GM21526 (cell line): ENCODE measurements around the gene ANKRD65.
"Not testable (repeated sequence)": the region's sequence is repeated elsewhere in the genome, so short reads cannot be mapped to it uniquely, and the experiment has no call there.

ENCODE experiments used
- ATAC-seq: cut with Tn5 transposase; IDR thresholded peaks from one replicate; pipeline ENCODE4 v1.9.1; 2021; ENCODE audit warnings: moderate library complexity; ENCODE audit not compliant: unreplicated experiment, low FRiP score

Gene ANKRD65

GRCh38 chr1:1421147-1421906 lies at the start of gene ANKRD65:
Gene ANKRD65, minus strand, starts transcription at chr1:1421276. Its CDS starts 271 bp downstream, at chr1:1421005.
- ATAC-seq, result no peak

GRCh38 chr1:1468196-1468985 lies 47.3 kb upstream of the ANKRD65 start:
- not testable (repeated sequence) for ATAC-seq

GRCh38 chr1:1463312-1463711 lies 42.2 kb upstream of the ANKRD65 start:
- no peak for ATAC-seq

GRCh38 chr1:1462318-1462966 lies 41.4 kb upstream of the ANKRD65 start:
- no peak for ATAC-seq

GRCh38 chr1:1461721-1462317 lies 40.7 kb upstream of the ANKRD65 start:
- no peak for ATAC-seq

GRCh38 chr1:1460540-1461130 lies 39.6 kb upstream of the ANKRD65 start:
- no peak for ATAC-seq

GRCh38 chr1:1459711-1460110 lies 38.6 kb upstream of the ANKRD65 start:
- not testable (repeated sequence) for ATAC-seq

GRCh38 chr1:1459156-1459555 lies 38.1 kb upstream of the ANKRD65 start:
- not testable (repeated sequence) for ATAC-seq

- not testable (repeated sequence) for ATAC-seq
Observed at GRCh38 chr1:1456683-1457255, 35.7 kb upstream of the ANKRD65 start.

GRCh38 chr1:1455934-1456333 lies 34.9 kb upstream of the ANKRD65 start:
- ATAC-seq, result not testable (repeated sequence)

- no peak for ATAC-seq
Observed at GRCh38 chr1:1455366-1455884, 34.3 kb upstream of the ANKRD65 start.

- not testable (repeated sequence) for ATAC-seq
Observed at GRCh38 chr1:1454286-1455056, 33.4 kb upstream of the ANKRD65 start.

GRCh38 chr1:1452882-1453281 lies 31.8 kb upstream of the ANKRD65 start:
- ATAC-seq, result no peak

- not testable (repeated sequence) for ATAC-seq
Observed at GRCh38 chr1:1452365-1452739, 31.3 kb upstream of the ANKRD65 start.

- no peak for ATAC-seq
Observed at GRCh38 chr1:1451696-1452364, 30.8 kb upstream of the ANKRD65 start.

GRCh38 chr1:1450616-1451015 lies 29.5 kb upstream of the ANKRD65 start:
- ATAC-seq, result not testable (repeated sequence)

GRCh38 chr1:1449099-1449739 lies 28.1 kb upstream of the ANKRD65 start, which contains the start of gene ATAD3C:
Gene ATAD3C, plus strand, starts transcription at chr1:1449689. Its CDS starts 995 bp downstream, at chr1:1450684.
- ATAC-seq, result no peak

- not testable (repeated sequence) for ATAC-seq
Observed at GRCh38 chr1:1446631-1447030, 25.6 kb upstream of the ANKRD65 start.
